Sigmoid colon (tissue), 4 donors: ENCODE results near the gene KCNJ12.
"Not testable (repeated sequence)": the region's sequence is repeated elsewhere in the genome, so short reads cannot be mapped to it uniquely, and the experiment has no call there.

Experiments
- CTCF ChIP-seq, 4 experiments: fragments of 450-650 bp in 3 of 4; fragments of 200-600 bp in 1 of 4; IDR thresholded peaks; one replicate each; pipeline ENCODE4 v1.5.1; 2016 to 2019; ENCODE audit warnings: antibody characterized with exemption in 4 of 4, mild to moderate bottlenecking in 3 of 4, moderate library complexity in 2 of 4
- POLR2A ChIP-seq, 2 donors: fragments of 450-650 bp; IDR thresholded peaks; one replicate each; pipeline ENCODE4 v1.6.1; 2016; ENCODE audit warnings: antibody characterized with exemption in 2 of 2, mild to moderate bottlenecking in 2 of 2, moderate library complexity in 2 of 2
- POLR2AphosphoS5 ChIP-seq, 4 donors: sonication (generic); formaldehyde crosslinking; IDR thresholded peaks; one replicate each; pipeline ENCODE4 v1.6.1; 2017; ENCODE audit warnings: antibody characterized with exemption in 4 of 4

GRCh38 chr17:21454006-21454405, 77.8 kb downstream of the KCNJ12 start:
- not testable (repeated sequence) for TF ChIP-seq POLR2AphosphoS5, CTCF, POLR2A (IDR thresholded peaks at IDR 0.05)
